Stimulated activated CD4-positive, alpha-beta T cell treated with anti-CD3 and anti-CD28 coated beads, Interleukin-1b, Interleukin-23, amount 100 ng/mL, for 1 hour (primary cell): ENCODE results near the gene ALOXE3.

Experiments used
- DNase-seq, 2 donors: peaks; one replicate each; pipeline ENCODE4 v3.0.0-alpha.2; 2020; ENCODE audit warnings: low read depth in 2 of 2

The ALOXE3 gene

GRCh38 chr17:8153957-8154607, 35.8 kb upstream of the ALOXE3 start:
- peak; percentile 71 for DNase-seq

- no peak for DNase-seq
Measured at GRCh38 chr17:8153525-8153956, 35.2 kb upstream of the ALOXE3 start.

GRCh38 chr17:8153031-8153451, 34.7 kb upstream of the ALOXE3 start:
- DNase-seq, result no peak

- DNase-seq, result peak; percentile 61 to 74
Measured at GRCh38 chr17:8152112-8152775, 33.9 kb upstream of the ALOXE3 start, which contains the start of gene PER1. TSS of gene PER1 (minus strand) at chr17:8152404. CDS start at chr17:8150706, 1,698 bp downstream.

GRCh38 chr17:8151641-8152111, 33.4 kb upstream of the ALOXE3 start:
- DNase-seq, result no peak

- peak; percentile 68 to 69 for DNase-seq
Measured at GRCh38 chr17:8151120-8151640, 32.9 kb upstream of the ALOXE3 start.

GRCh38 chr17:8150194-8151119, 32.1 kb upstream of the ALOXE3 start:
- DNase-seq, result no peak

- no peak for DNase-seq
Measured at GRCh38 chr17:8149419-8150193, 31.3 kb upstream of the ALOXE3 start.

GRCh38 chr17:8148560-8148959, 30.2 kb upstream of the ALOXE3 start:
- no peak for DNase-seq

GRCh38 chr17:8147805-8148404, 29.6 kb upstream of the ALOXE3 start:
- no peak for DNase-seq

- DNase-seq, result no peak
Measured at GRCh38 chr17:8147141-8147804, 29.0 kb upstream of the ALOXE3 start.

- no peak for DNase-seq
Measured at GRCh38 chr17:8146381-8147140, 28.2 kb upstream of the ALOXE3 start.

- no peak for DNase-seq
Measured at GRCh38 chr17:8145811-8146210, 27.5 kb upstream of the ALOXE3 start.

GRCh38 chr17:8144401-8145231, 26.3 kb upstream of the ALOXE3 start:
- DNase-seq, result no peak

- DNase-seq, result no peak
Measured at GRCh38 chr17:8143581-8144400, 25.5 kb upstream of the ALOXE3 start.

GRCh38 chr17:8142887-8143580, 24.7 kb upstream of the ALOXE3 start:
- DNase-seq, result no peak
